ENCODE measurements around the gene ANTXR1.

The ANTXR1 gene

DNA sequence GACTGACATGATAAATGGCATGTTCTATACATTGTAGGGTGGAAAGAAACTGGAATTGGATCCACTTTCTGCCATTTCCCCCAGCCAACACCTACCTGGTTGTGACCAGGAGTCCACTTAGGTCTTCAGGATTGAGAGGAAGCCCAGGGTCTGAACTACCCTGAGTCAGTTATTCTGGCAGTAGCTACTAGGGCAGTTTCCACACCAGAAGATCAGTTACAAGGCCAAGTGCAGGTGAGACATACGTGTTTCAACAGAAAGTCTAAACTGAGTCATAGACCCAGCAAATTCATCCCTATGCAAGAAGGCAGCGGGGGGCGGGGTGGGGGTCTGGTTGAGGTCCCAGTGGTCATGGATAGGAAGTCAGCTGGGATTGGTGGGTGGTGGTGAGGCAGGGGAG is 21.9 kb downstream of the ANTXR1 start:
- no peak for DNase-seq

DNA sequence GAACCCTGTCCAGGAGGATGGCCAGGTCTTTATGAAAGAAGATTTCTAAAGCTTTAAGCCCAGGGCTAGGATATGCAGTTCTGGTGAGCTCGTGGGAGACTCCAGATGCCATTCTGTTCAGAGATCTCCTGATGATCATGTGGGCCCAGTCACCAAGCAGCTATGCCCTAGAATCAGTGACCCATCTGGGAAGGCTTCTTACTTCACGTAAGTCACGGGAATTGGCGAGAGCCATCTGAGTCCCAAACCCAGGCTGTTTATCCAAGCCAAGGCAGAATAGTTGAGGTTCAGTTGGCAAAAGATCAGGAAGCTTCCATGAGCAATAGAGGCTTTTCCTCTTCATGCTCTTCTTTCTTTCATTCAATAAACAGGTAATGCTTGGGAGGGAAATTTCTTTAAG is 23.9 kb downstream of the ANTXR1 start:
- no peak for DNase-seq

DNA sequence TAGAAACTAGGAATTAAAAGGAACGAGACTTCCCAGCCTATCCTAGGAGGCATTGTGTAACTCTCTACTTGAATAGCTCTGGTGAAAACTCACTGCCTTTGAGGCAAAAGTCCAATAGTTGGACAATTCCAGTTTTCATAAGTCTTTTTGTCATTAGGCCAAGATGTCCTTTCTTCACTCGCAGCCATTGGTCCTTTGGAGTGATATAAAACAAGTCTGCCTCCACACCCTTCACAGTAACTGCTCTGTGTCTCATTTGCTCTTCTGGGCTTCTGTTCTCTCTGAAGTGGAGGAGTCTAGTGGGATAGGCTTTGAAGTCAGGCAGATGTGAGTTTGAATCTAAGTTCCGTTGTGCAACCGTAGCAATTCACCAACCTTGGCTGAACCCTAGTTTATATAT is 28.2 kb downstream of the ANTXR1 start:
- no peak for DNase-seq

- no peak for DNase-seq
Measured at GRCh38 chr2:69043736-69044400, 30.9 kb downstream of the ANTXR1 start.

GRCh38 chr2:69046221-69046662 is 33.3 kb downstream of the ANTXR1 start:
- DNase-seq = no peak

GRCh38 chr2:69047625-69048145 is 34.7 kb downstream of the ANTXR1 start:
- no peak for DNase-seq

DNA sequence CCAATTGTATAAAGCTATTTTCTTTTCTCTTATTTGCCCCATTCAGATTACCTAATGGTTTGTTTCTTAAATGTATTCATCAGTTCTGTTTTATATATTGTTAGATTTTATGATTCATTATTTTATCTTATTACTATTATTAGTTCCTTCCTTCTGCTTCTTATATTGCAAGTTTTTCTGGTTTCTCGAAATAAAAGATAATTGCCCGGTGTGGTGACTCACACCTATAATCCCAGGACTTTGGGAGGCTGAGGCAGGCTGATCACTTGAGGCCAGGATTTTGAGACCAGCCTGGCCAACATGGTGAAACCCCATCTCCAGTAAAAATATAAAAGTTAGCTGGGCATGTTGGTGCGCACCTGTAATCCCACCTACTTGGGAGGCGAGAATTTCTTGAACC is 37.8 kb downstream of the ANTXR1 start:
- DNase-seq = no peak

- no peak for DNase-seq
Measured at GRCh38 chr2:69053416-69053965, 40.5 kb downstream of the ANTXR1 start.

DNA sequence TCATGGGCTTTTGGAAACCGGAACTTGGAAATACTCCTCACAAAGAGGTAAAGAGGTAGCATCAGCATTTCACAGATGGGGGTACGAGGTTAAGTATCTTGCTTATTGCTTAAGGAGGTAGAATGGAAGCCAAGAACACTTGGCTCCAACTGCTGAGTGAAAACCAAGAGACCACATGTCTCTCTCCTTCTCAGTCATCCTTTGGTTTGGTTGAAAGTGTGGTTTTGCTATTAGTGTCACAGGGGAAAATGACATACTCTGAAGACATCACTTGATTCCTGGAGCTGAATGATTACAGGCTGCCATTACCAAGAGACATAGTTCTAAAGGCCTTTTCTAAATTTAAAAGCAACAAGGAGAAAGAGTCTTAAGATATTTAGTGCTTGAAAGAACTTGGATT is 41.5 kb downstream of the ANTXR1 start:
- DNase-seq = no peak

- DNase-seq = no peak
Measured at GRCh38 chr2:69055688-69056470, 42.9 kb downstream of the ANTXR1 start.

DNA sequence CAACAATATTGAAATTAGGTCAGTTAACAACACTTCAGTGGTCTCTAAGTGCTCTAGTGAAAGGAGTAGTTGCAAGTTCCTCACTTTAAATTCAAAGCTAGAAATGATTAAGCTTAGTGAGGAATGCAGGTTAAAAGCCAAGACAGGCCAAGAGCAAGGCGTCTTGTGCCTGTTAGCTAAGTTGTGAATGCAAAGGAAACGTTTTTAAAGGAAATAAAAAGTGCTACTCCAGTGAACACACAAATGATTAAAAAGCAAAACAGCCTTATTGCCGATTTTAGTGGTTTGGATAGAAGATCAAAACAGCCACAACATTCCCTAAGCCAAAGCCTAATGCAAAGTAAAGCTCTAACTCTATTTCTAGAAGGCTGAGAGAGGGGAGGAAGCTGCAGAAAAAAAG is 44.7 kb downstream of the ANTXR1 start:
- no peak for DNase-seq

GRCh38 chr2:69059731-69060290 is 46.8 kb downstream of the ANTXR1 start:
- DNase-seq = no peak

DNA sequence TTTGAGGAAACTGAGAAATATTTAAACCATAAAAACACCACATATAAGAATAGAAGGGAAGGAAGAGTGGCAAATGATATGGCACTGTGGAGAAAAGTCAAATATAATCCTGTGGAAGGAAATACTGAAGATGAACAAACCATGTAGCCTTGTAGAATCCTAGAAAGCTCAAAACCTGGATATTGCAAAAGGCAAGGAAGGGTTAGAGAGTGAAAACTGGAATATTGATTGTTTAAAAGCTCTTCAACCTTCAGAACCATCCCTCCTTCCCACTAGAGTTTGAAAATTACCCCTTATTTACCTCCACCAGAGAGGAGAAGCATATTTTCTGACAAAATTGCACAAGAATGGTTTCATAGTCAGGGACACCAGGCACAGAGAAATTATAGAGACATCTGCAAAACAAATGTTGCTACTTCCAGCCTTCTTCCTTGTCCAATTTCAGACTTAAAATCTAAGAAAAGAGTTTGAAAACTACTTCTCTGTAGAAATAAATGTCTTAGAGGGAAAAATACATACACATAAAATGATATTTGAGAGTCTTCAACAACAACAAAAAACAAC is 48.0 kb downstream of the ANTXR1 start:
- DNase-seq = no peak

DNA sequence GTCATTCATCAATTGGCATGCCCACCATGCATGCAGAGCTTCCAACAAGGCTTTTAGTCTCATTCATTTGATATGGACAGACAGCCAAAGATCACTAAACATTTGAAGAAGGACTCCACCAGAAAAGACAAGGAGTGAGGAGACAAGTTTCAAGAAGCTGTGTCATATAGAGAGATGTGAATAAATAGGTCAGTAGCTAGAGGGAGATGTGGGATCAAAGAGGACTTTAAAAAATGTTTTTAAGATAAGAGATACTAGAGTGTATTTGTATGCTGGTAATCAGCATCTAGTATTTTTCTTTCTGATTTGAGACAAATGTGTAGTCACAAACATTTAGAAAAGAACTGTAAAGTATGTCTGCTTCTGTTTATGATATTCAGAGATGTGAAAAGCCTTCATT is 48.5 kb downstream of the ANTXR1 start:
- no peak for DNase-seq

DNA sequence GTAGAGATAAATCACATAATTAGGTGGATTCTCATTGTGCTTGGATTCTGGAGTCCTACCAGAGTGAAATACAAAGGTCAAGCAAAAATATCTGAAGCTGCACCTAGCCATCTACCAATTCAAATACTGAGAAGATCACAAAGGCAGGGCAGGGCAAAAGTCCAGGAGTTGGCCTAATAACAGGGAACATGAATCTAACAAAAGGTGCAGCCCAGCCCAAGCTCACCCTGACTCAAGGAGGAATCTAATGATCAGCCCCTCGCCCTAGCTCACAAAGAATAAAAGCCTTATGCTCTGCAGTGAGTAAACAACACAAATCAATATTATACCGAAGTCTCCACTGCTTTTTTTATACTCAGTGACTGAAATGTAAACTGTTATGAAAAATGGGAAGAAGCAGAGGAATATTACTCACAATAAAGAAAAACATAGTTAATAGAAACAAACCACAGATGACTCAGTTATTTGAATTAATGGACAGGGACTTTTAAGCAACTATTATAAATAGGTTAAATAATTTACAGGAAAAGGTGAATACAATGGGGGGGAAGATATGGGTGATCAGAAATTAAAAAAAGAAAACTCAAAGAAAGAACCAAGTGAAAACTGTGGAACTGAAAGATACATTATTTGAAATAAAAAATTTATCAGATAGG is 49.5 kb downstream of the ANTXR1 start:
- no peak for DNase-seq

GRCh38 chr2:69065735-69066336 is 52.9 kb downstream of the ANTXR1 start:
- DNase-seq = no peak

GRCh38 chr2:69067026-69067630 is 54.1 kb downstream of the ANTXR1 start:
- DNase-seq = no peak

DNA sequence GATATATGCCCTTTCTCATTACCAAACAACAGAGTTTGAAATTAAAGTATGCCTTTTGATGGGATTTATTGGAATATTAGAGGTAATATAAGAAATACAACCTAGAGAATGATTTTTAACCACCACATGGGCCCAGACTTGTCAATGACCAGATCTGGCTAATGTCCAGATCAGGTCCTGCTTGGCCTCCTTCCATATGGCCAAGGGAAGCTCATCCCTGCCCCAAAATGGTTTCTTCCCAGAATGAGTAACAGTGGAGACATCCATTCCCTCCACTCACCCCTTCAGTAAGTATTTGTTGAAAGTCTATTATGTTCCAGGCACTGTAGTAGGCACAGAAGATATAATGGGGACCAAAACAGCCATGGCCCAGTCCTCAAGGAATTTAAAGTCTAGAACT is 54.9 kb downstream of the ANTXR1 start:
- no peak for DNase-seq

GRCh38 chr2:69070969-69071368 is 58.0 kb downstream of the ANTXR1 start:
- no peak for DNase-seq

- no peak for DNase-seq
Measured at GRCh38 chr2:69073928-69074570, 61.1 kb downstream of the ANTXR1 start.

DNA sequence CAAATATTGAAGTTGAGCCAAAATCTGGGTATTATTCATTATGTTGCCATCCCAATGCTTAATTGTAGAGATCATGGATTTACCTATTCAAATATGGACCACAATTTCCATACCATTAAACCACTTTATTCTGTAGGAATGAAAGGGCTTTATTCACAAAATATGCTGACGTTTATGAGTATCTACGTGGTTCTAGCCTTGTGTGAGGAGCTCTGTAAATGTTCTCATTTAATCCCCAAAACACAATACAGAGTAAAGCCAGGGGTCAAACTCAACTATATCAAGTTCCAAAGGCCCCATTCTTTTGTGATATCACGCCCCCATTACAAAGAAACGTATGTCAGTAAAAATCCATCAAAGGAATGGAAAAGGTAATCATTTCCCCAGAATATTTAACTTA is 61.9 kb downstream of the ANTXR1 start:
- no peak for DNase-seq
